Neural progenitor cell (in vitro differentiated cells): ENCODE measurements around the gene ADRA2C.

ENCODE experiments used
- CTCF ChIP-seq: fragments of 200-600 bp; sonication (generic); IDR thresholded peaks from 2 replicates; pipeline ENCODE4 v1.5.1; 2017; ENCODE audit warnings: antibody characterized with exemption, mild to moderate bottlenecking
- EZH2 ChIP-seq: fragments of 200-600 bp; sonication (generic); IDR thresholded peaks from 2 replicates; pipeline ENCODE4 v1.6.1; 2017; ENCODE audit warnings: antibody characterized with exemption, mild to moderate bottlenecking, moderate library complexity

GRCh38 chr4:3742610-3743009, 23.6 kb upstream of the ADRA2C start:
- no peak for TF ChIP-seq CTCF
- no peak for TF ChIP-seq EZH2
